ENCODE measurements around the gene VAMP7.
"Not testable (repeated sequence)": the region's sequence is repeated elsewhere in the genome, so short reads cannot be mapped to it uniquely, and the experiment has no call there.

GRCh38 chrX:155971658-155972057 is 90.5 kb downstream of the VAMP7 start:
- TF ChIP-seq GATA1 (IDR thresholded peaks at IDR 0.05; ENCODE audit: low read depth, low read length); POLR2A (IDR thresholded peaks at IDR 0.05; ENCODE audit: low read length): not testable (repeated sequence)
